ENCODE measurements around the gene PPM1E.

PPM1E gene

GRCh38 chr17:59010026-59010425 is 254.4 kb downstream of the PPM1E start:
- DNase-seq (ENCODE audit: low read depth) = no peak
- no peak for TF ChIP-seq MYC (IDR thresholded peaks at IDR 0.05; ENCODE audit: low read depth, low read length)
- TF ChIP-seq MAX (IDR thresholded peaks at IDR 0.05; ENCODE audit: low read depth, low read length) = no peak
- TF ChIP-seq POLR2A (IDR thresholded peaks at IDR 0.05; ENCODE audit: extremely low read depth, insufficient read length) = no peak
- no peak for TF ChIP-seq CTCF (IDR thresholded peaks at IDR 0.05; ENCODE audit: low read depth, low read length)
- no peak overlapping the region for H3K4me3 ChIP-seq (ENCODE audit: low read depth, low read length)

- no peak overlapping the region for H3K4me3 ChIP-seq (ENCODE audit: low read depth, low read length)
- TF ChIP-seq MAX (IDR thresholded peaks at IDR 0.05; ENCODE audit: low read depth, low read length) (no peak), MYC (IDR thresholded peaks at IDR 0.05; ENCODE audit: low read depth, low read length) (no peak), POLR2A (IDR thresholded peaks at IDR 0.05; ENCODE audit: extremely low read depth, insufficient read length) (no peak), CTCF (IDR thresholded peaks at IDR 0.05; ENCODE audit: low read depth, low read length) (no peak)
- no peak for DNase-seq (ENCODE audit: low read depth)
Observed at GRCh38 chr17:59011975-59012374, 256.3 kb downstream of the PPM1E start.

GRCh38 chr17:59018019-59018418 is 262.4 kb downstream of the PPM1E start:
- TF ChIP-seq CTCF (IDR thresholded peaks at IDR 0.05; ENCODE audit: low read depth, low read length) (no peak), MYC (IDR thresholded peaks at IDR 0.05; ENCODE audit: low read depth, low read length) (no peak), MAX (IDR thresholded peaks at IDR 0.05; ENCODE audit: low read depth, low read length) (no peak), POLR2A (IDR thresholded peaks at IDR 0.05; ENCODE audit: extremely low read depth, insufficient read length) (no peak)
- H3K4me3 ChIP-seq (ENCODE audit: low read depth, low read length) = no peak overlapping the region
- DNase-seq (ENCODE audit: low read depth) = no peak

- no peak for DNase-seq (ENCODE audit: low read depth)
- H3K4me3 ChIP-seq (ENCODE audit: low read depth, low read length) = no peak overlapping the region
- no peak for TF ChIP-seq CTCF (IDR thresholded peaks at IDR 0.05; ENCODE audit: low read depth, low read length)
Observed at GRCh38 chr17:59024916-59025315, 269.3 kb downstream of the PPM1E start.

- no peak overlapping the region for H3K4me3 ChIP-seq (ENCODE audit: low read depth, low read length)
- TF ChIP-seq MYC (IDR thresholded peaks at IDR 0.05; ENCODE audit: low read depth, low read length) (no peak), CTCF (IDR thresholded peaks at IDR 0.05; ENCODE audit: low read depth, low read length) (no peak), MAX (IDR thresholded peaks at IDR 0.05; ENCODE audit: low read depth, low read length) (no peak), POLR2A (IDR thresholded peaks at IDR 0.05; ENCODE audit: extremely low read depth, insufficient read length) (no peak)
- DNase-seq (ENCODE audit: low read depth) = no peak
Observed at GRCh38 chr17:59026176-59026939, 270.7 kb downstream of the PPM1E start.

- no peak for DNase-seq (ENCODE audit: low read depth)
- TF ChIP-seq MAX (IDR thresholded peaks at IDR 0.05; ENCODE audit: low read depth, low read length) (no peak), CTCF (IDR thresholded peaks at IDR 0.05; ENCODE audit: low read depth, low read length) (no peak), POLR2A (IDR thresholded peaks at IDR 0.05; ENCODE audit: extremely low read depth, insufficient read length) (no peak), MYC (IDR thresholded peaks at IDR 0.05; ENCODE audit: low read depth, low read length) (no peak)
- H3K4me3 ChIP-seq (ENCODE audit: low read depth, low read length) = no peak overlapping the region
Observed at GRCh38 chr17:59027750-59028149, 272.1 kb downstream of the PPM1E start.
